Panc1 (cell line): ENCODE results near the gene SRRM4.

Source experiments
- CTCF ChIP-seq: fragments of 450-650 bp; IDR thresholded peaks from 2 replicates; pipeline ENCODE4 v1.5.1; 2017; ENCODE audit warnings: mild to moderate bottlenecking
- POLR2AphosphoS5 ChIP-seq: IDR thresholded peaks from 2 replicates; pipeline ENCODE4 v1.6.1; 2012; ENCODE audit warnings: mild to moderate bottlenecking, low read depth, low read length, moderate library complexity
- SIN3A ChIP-seq: IDR thresholded peaks from 2 replicates; pipeline ENCODE4 v1.6.1; 2012; ENCODE audit warnings: low read depth, mild to moderate bottlenecking, low read length, moderate library complexity, borderline replicate concordance; ENCODE audit not compliant: insufficient read depth

- TF ChIP-seq SIN3A: no peak
- TF ChIP-seq CTCF: no peak
- no peak for TF ChIP-seq POLR2AphosphoS5
Measured at GRCh38 chr12:119016715-119017114, 35.4 kb downstream of the SRRM4 start.
